ENCODE data around the gene RABAC1. TPM values are rescaled to one million over a fixed set of nuclear protein-coding genes. Genes with fewer than 3 reads are reported as not detected.

RABAC1 gene
- total RNA-seq, 1 donor from 2014 or later, result 257 TPM

DNA sequence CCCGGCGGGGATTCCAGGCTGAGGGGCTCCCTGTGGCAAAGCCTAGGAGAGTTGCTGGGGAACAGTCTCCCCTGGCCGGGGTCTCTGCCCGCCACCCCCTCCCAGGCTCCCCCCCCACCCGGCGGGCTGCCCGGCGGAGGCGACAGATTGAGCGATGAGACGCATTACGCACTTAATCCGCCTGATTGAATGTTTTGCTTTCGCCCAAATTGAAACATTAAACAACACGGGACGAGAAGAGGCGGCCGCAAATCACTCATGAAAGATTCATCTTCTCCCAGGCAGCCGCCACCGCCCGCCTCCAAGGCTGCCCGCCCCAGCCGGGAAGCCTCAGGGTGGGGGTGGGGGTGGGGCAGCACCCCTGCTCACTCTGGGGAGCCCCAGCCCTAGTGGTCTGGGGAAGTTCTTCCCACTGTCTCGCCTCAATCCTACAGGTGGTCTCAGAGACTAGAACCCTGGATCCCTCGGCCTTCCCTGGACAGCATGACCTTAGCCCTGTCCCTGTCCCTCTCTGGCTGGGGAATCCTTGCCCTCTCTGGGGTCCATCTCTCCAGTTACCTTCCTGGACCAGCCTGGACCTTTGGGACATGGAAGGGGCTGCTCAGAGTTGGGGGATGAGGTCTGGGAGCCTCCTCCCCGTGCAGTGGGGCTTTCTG lies 23.2 kb downstream of the RABAC1 start:
- H3K4me2 ChIP-seq (ENCODE audit: low read length), result peak overlapping the region; percentile 65
- Mint-ChIP-seq H3K27me3 (ENCODE audit: low read depth, unreplicated experiment) (peaks cover 49% of the 10 kb centered on the region), H3K4me3 (ENCODE audit: unreplicated experiment) (no peak overlapping the region), H3K27ac (ENCODE audit: unreplicated experiment) (no peak overlapping the region), H3K9me3 (ENCODE audit: unreplicated experiment) (no peaks in the 10 kb centered on the region), H3K36me3 (ENCODE audit: low read depth, unreplicated experiment) (no peaks in the 10 kb centered on the region), H3K4me1 (ENCODE audit: low read depth, unreplicated experiment) (peaks cover 18% of the 10 kb centered on the region)
- no peaks in the 10 kb centered on the region for H3K36me3 ChIP-seq (ENCODE audit: insufficient read depth, low read length)
- H3K27me3 ChIP-seq (ENCODE audit: insufficient read depth, low read length), result peaks cover 54% of the 10 kb centered on the region
- peaks cover 22% of the 10 kb centered on the region for H4K20me1 ChIP-seq (ENCODE audit: insufficient read depth, low read length)
- H3K79me2 ChIP-seq (ENCODE audit: insufficient read depth, low read length), result no peaks in the 10 kb centered on the region
- H2AFZ ChIP-seq (ENCODE audit: low read depth, low read length), result peak overlapping the region; percentile 27
- H3K4me1 ChIP-seq (ENCODE audit: insufficient read depth, low read length), result peaks cover 18% of the 10 kb centered on the region
- TF ChIP-seq, protein P1, sequence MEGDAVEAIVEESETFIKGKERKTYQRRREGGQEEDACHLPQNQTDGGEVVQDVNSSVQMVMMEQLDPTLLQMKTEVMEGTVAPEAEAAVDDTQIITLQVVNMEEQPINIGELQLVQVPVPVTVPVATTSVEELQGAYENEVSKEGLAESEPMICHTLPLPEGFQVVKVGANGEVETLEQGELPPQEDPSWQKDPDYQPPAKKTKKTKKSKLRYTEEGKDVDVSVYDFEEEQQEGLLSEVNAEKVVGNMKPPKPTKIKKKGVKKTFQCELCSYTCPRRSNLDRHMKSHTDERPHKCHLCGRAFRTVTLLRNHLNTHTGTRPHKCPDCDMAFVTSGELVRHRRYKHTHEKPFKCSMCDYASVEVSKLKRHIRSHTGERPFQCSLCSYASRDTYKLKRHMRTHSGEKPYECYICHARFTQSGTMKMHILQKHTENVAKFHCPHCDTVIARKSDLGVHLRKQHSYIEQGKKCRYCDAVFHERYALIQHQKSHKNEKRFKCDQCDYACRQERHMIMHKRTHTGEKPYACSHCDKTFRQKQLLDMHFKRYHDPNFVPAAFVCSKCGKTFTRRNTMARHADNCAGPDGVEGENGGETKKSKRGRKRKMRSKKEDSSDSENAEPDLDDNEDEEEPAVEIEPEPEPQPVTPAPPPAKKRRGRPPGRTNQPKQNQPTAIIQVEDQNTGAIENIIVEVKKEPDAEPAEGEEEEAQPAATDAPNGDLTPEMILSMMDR (IDR thresholded peaks at IDR 0.05; ENCODE audit: insufficient read depth, low read depth, low read length), result no peak
- TF ChIP-seq EZH2 (IDR thresholded peaks at IDR 0.05; ENCODE audit: insufficient read depth, low read length), result no peak
- FAIRE-seq (no peak), DNase-seq (ENCODE audit: low read depth) (no peak)
- H3K9me3 ChIP-seq (ENCODE audit: insufficient read depth, low read depth, low read length), result peaks cover 2% of the 10 kb centered on the region
- H3K9ac ChIP-seq (ENCODE audit: low read length), result no peak overlapping the region
- H3K4me3 ChIP-seq (ENCODE audit: insufficient read depth, low read depth, low read length), result no peak overlapping the region
- no peak overlapping the region for H3K27ac ChIP-seq (ENCODE audit: low read depth, low read length)

DNA sequence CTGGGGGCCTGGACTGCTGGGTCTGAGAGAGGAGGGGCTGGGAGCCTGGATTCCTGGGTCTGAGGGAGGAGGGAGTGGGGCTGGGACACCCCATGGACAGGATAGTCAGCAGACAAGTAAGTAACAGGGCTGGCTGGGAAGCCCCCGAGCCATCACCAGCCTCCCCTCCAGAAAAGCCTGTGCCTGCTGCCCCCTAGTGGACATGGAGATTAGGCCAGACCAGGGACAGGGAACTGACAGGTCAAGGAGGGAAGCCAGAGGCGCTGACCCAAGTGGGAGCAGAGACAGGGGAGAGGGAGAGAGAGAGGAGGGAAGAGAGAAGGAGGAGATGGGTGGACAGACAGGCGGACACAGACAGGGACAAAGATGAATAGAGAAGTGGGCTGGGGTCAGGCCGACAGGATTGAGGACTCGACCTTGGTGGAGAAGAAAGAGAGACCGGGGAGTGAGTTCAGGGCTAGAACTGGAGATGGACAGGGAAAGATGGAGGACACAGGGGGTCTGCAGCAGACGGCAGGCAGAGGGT lies 24.2 kb downstream of the RABAC1 start:
- TF ChIP-seq EZH2 (IDR thresholded peaks at IDR 0.05; ENCODE audit: insufficient read depth, low read length), result no peak
- TF ChIP-seq, protein P1 (IDR thresholded peaks at IDR 0.05; ENCODE audit: insufficient read depth, low read depth, low read length), result peak; percentile 73
- H3K4me1 Mint-ChIP-seq (ENCODE audit: low read depth, unreplicated experiment), result peaks cover 21% of the 10 kb centered on the region
- Histone ChIP-seq H3K9ac (ENCODE audit: low read length) (no peak overlapping the region), H3K4me2 (ENCODE audit: low read length) (no peak overlapping the region), H4K20me1 (ENCODE audit: insufficient read depth, low read length) (peaks cover 22% of the 10 kb centered on the region), H3K27me3 (ENCODE audit: insufficient read depth, low read length) (peaks cover 63% of the 10 kb centered on the region), H3K4me3 (ENCODE audit: insufficient read depth, low read depth, low read length) (no peak overlapping the region), H3K79me2 (ENCODE audit: insufficient read depth, low read length) (no peaks in the 10 kb centered on the region), H3K9me3 (ENCODE audit: insufficient read depth, low read depth, low read length) (peaks cover 2% of the 10 kb centered on the region), H3K4me1 (ENCODE audit: insufficient read depth, low read length) (peaks cover 18% of the 10 kb centered on the region), H3K36me3 (ENCODE audit: insufficient read depth, low read length) (no peaks in the 10 kb centered on the region), H2AFZ (ENCODE audit: low read depth, low read length) (no peak overlapping the region), H3K27ac (ENCODE audit: low read depth, low read length) (no peak overlapping the region)
- FAIRE-seq (no peak), DNase-seq (ENCODE audit: low read depth) (no peak)
- H3K36me3 Mint-ChIP-seq (ENCODE audit: low read depth, unreplicated experiment), result peaks cover 2% of the 10 kb centered on the region
- H3K27me3 Mint-ChIP-seq (ENCODE audit: low read depth, unreplicated experiment), result peaks cover 59% of the 10 kb centered on the region
- H3K4me3 Mint-ChIP-seq (ENCODE audit: unreplicated experiment), result no peak overlapping the region
- no peaks in the 10 kb centered on the region for H3K9me3 Mint-ChIP-seq (ENCODE audit: unreplicated experiment)
- no peak overlapping the region for H3K27ac Mint-ChIP-seq (ENCODE audit: unreplicated experiment)
